Esophagus squamous epithelium (tissue), 4 donors: Measurements from ENCODE around the gene SLC50A1.

Experiments used
- CTCF ChIP-seq, 6 experiments: fragments of 450-650 bp in 4 of 6; fragments of 200-600 bp in 2 of 6; sonication (generic) in 2 of 6; IDR thresholded peaks; one replicate each; pipeline ENCODE4 v1.5.1; 2016 to 2019; ENCODE audit warnings: antibody characterized with exemption in 6 of 6, mild to moderate bottlenecking in 4 of 6, moderate library complexity in 4 of 6
- POLR2A ChIP-seq, 4 donors: fragments of 450-650 bp; IDR thresholded peaks; one replicate each; pipeline ENCODE4 v1.6.1; 2017; ENCODE audit warnings: antibody characterized with exemption in 4 of 4, mild to moderate bottlenecking in 4 of 4, moderate library complexity in 3 of 4

GRCh38 chr1:155182052-155182550 lies 46.4 kb downstream of the SLC50A1 start:
- TF ChIP-seq CTCF (IDR thresholded peaks at IDR 0.05) = no peak
- TF ChIP-seq POLR2A (IDR thresholded peaks at IDR 0.05) = no peak
